Endothelial cell (in vitro differentiated cells): ENCODE measurements around the gene KCNQ1. TPM values are rescaled to one million over a fixed set of nuclear protein-coding genes. Genes with fewer than 3 reads are reported as not detected.

ENCODE experiments used
- DNase-seq: peaks from one replicate; pipeline ENCODE4 v3.0.0; 2021; ENCODE audit warnings: low spot score
- H3K27ac Mint-ChIP-seq: one replicate; pipeline ENCODE4 v1.8.0; 2021; ENCODE audit warnings: mixed read lengths, inconsistent platforms; ENCODE audit not compliant: unreplicated experiment
- H3K27me3 Mint-ChIP-seq: one replicate; pipeline ENCODE4 v1.8.0; 2021; ENCODE audit warnings: mild to moderate bottlenecking, moderate library complexity, mixed read lengths, inconsistent platforms; ENCODE audit not compliant: unreplicated experiment
- H3K36me3 Mint-ChIP-seq: one replicate; pipeline ENCODE4 v1.8.0; 2021; ENCODE audit warnings: mild to moderate bottlenecking, low read depth, mixed read lengths, inconsistent platforms; ENCODE audit not compliant: unreplicated experiment
- H3K4me1 Mint-ChIP-seq: one replicate; pipeline ENCODE4 v1.8.0; 2021; ENCODE audit warnings: mild to moderate bottlenecking, mixed read lengths, inconsistent platforms; ENCODE audit not compliant: unreplicated experiment
- H3K4me3 Mint-ChIP-seq: one replicate; pipeline ENCODE4 v1.8.0; 2021; ENCODE audit warnings: mild to moderate bottlenecking, mixed read lengths, inconsistent platforms; ENCODE audit not compliant: unreplicated experiment
- H3K9me3 Mint-ChIP-seq: one replicate; pipeline ENCODE4 v1.8.0; 2021; ENCODE audit warnings: mixed read lengths, inconsistent platforms; ENCODE audit not compliant: unreplicated experiment
- total RNA-seq: library from RNA; stranded (reverse); fragmentation: NEBNext Ultra II Directional; extraction: Animal tissue kit (Norgen Biotek cat#: 25700); gene quantifications from one replicate; pipeline ENCODE4 v1.2.1, GENCODE V29; 2021; ENCODE audit not compliant: unreplicated experiment
- TF ChIP-seq, protein P1 (sequence below): fragments of 200-600 bp; sonication (generic); IDR thresholded peaks from one replicate; pipeline ENCODE4 v1.5.0; 2021; ENCODE audit warnings: antibody characterized with exemption; ENCODE audit not compliant: unreplicated experiment

KCNQ1 gene
- total RNA-seq, 1 donor from 2014 or later = 35.3 TPM

- Mint-ChIP-seq H3K27ac (no peak overlapping the region), H3K4me1 (peaks cover 18% of the 10 kb centered on the region), H3K4me3 (no peak overlapping the region), H3K36me3 (peaks cover 3% of the 10 kb centered on the region), H3K27me3 (peaks cover 8% of the 10 kb centered on the region), H3K9me3 (no peaks in the 10 kb centered on the region)
- DNase-seq = no peak
- TF ChIP-seq, protein P1, sequence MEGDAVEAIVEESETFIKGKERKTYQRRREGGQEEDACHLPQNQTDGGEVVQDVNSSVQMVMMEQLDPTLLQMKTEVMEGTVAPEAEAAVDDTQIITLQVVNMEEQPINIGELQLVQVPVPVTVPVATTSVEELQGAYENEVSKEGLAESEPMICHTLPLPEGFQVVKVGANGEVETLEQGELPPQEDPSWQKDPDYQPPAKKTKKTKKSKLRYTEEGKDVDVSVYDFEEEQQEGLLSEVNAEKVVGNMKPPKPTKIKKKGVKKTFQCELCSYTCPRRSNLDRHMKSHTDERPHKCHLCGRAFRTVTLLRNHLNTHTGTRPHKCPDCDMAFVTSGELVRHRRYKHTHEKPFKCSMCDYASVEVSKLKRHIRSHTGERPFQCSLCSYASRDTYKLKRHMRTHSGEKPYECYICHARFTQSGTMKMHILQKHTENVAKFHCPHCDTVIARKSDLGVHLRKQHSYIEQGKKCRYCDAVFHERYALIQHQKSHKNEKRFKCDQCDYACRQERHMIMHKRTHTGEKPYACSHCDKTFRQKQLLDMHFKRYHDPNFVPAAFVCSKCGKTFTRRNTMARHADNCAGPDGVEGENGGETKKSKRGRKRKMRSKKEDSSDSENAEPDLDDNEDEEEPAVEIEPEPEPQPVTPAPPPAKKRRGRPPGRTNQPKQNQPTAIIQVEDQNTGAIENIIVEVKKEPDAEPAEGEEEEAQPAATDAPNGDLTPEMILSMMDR = no peak
Measured at GRCh38 chr11:2510626-2511402, 66.0 kb downstream of the KCNQ1 start.

- no peak for DNase-seq
- Mint-ChIP-seq H3K4me1 (peaks cover 18% of the 10 kb centered on the region), H3K36me3 (peaks cover 3% of the 10 kb centered on the region), H3K27ac (no peak overlapping the region), H3K27me3 (peaks cover 10% of the 10 kb centered on the region), H3K4me3 (no peak overlapping the region), H3K9me3 (no peaks in the 10 kb centered on the region)
- TF ChIP-seq, protein P1 = no peak
Measured at GRCh38 chr11:2511421-2512369, 66.9 kb downstream of the KCNQ1 start.

- Mint-ChIP-seq H3K27ac (no peak overlapping the region), H3K4me1 (peaks cover 18% of the 10 kb centered on the region), H3K36me3 (no peaks in the 10 kb centered on the region), H3K27me3 (peaks cover 5% of the 10 kb centered on the region), H3K9me3 (no peaks in the 10 kb centered on the region), H3K4me3 (no peak overlapping the region)
- TF ChIP-seq, protein P1 = no peak
- no peak for DNase-seq
Measured at GRCh38 chr11:2512431-2513407, 67.9 kb downstream of the KCNQ1 start.

GRCh38 chr11:2513441-2513840 lies 68.6 kb downstream of the KCNQ1 start:
- H3K27ac Mint-ChIP-seq = no peak overlapping the region
- no peaks in the 10 kb centered on the region for H3K36me3 Mint-ChIP-seq
- DNase-seq = no peak
- TF ChIP-seq, protein P1 = no peak
- H3K27me3 Mint-ChIP-seq = peaks cover 5% of the 10 kb centered on the region
- H3K4me3 Mint-ChIP-seq = no peak overlapping the region
- H3K9me3 Mint-ChIP-seq = no peaks in the 10 kb centered on the region
- H3K4me1 Mint-ChIP-seq = peaks cover 18% of the 10 kb centered on the region
